HEK293T (cell line): ENCODE measurements around the gene CCL22.

Source experiments
- CTCF ChIA-PET: fragments of 350-600 bp; formaldehyde crosslinking; extraction: SDS; loops from one replicate; lab custom pipeline; 2021; ENCODE audit warnings: antibody characterized with exemption, inconsistent platforms; lab: Yijun Ruan, JAX
- POLR2A ChIA-PET: fragments of 350-600 bp; formaldehyde crosslinking; extraction: SDS; loops from one replicate; lab custom pipeline; 2020; ENCODE audit warnings: antibody characterized with exemption, inconsistent platforms; lab: Yijun Ruan, JAX
- DNase-seq: peaks from one replicate; pipeline ENCODE4 v3.0.0; 2012; ENCODE audit warnings: mixed read lengths; ENCODE audit errors: extremely low spot score
- ARNT ChIP-seq: fragments of 450-650 bp; IDR thresholded peaks from 2 replicates; pipeline ENCODE4 v1.6.1; 2017; ENCODE audit warnings: mild to moderate bottlenecking
- BHLHE40 ChIP-seq: fragments of 450-650 bp; IDR thresholded peaks from 2 replicates; pipeline ENCODE4 v1.6.1; 2016; ENCODE audit warnings: mild to moderate bottlenecking, moderate library complexity, borderline replicate concordance
- CTBP1 ChIP-seq: fragments of 450-650 bp; IDR thresholded peaks from 2 replicates; pipeline ENCODE4 v1.6.1; 2016; ENCODE audit warnings: borderline replicate concordance
- ELF4 ChIP-seq: fragments of 450-650 bp; IDR thresholded peaks from 2 replicates; pipeline ENCODE4 v1.6.1; 2017; ENCODE audit warnings: antibody characterized with exemption
- FOXA1 ChIP-seq: fragments of 450-650 bp; IDR thresholded peaks from 2 replicates; pipeline ENCODE4 v1.6.1; 2016; ENCODE audit warnings: mild to moderate bottlenecking
- FOXK2 ChIP-seq: fragments of 450-650 bp; IDR thresholded peaks from 2 replicates; pipeline ENCODE4 v1.6.1; 2016; ENCODE audit warnings: mild to moderate bottlenecking
- FOXM1 ChIP-seq: fragments of 450-650 bp; IDR thresholded peaks from 2 replicates; pipeline ENCODE4 v1.6.1; 2017; ENCODE audit warnings: mild to moderate bottlenecking, borderline replicate concordance
- HDGF ChIP-seq: fragments of 450-650 bp; IDR thresholded peaks from 2 replicates; pipeline ENCODE4 v1.6.1; 2017; ENCODE audit warnings: antibody characterized with exemption, borderline replicate concordance
- L3MBTL2 ChIP-seq: fragments of 450-650 bp; conservative IDR thresholded peaks from 2 replicates; pipeline ENCODE4 v1.6.1; 2016; ENCODE audit warnings: mild to moderate bottlenecking
- LEF1 ChIP-seq: fragments of 450-650 bp; IDR thresholded peaks from 2 replicates; pipeline ENCODE4 v1.6.1; 2017; ENCODE audit warnings: mild to moderate bottlenecking, borderline replicate concordance
- NFRKB ChIP-seq: fragments of 450-650 bp; IDR thresholded peaks from 2 replicates; pipeline ENCODE4 v1.6.1; 2016; ENCODE audit warnings: mild to moderate bottlenecking, moderate library complexity
- PKNOX1 ChIP-seq: fragments of 450-650 bp; IDR thresholded peaks from 2 replicates; pipeline ENCODE4 v1.6.1; 2016
- SP1 ChIP-seq: fragments of 450-650 bp; IDR thresholded peaks from 2 replicates; pipeline ENCODE4 v1.6.1; 2017
- SUZ12 ChIP-seq: fragments of 450-650 bp; IDR thresholded peaks from 2 replicates; pipeline ENCODE4 v1.6.1; 2016; ENCODE audit warnings: mild to moderate bottlenecking
- TARDBP ChIP-seq: fragments of 450-650 bp; IDR thresholded peaks from 2 replicates; pipeline ENCODE4 v1.6.1; 2016
- ZNF384 ChIP-seq: fragments of 450-650 bp; IDR thresholded peaks from 2 replicates; pipeline ENCODE4 v1.6.1; 2016

CCL22 gene

GRCh38 chr16:57380671-57381462 lies 22.3 kb downstream of the CCL22 start:
- DNase-seq: no peak
- ChIA-PET POLR2A (no interaction called here), CTCF (interaction anchor here (1.1 kb wide), 1 partner anchor 36 kb away, joined by 3 read pairs; no protein-coding TSS in a partner anchor)
- no peak for TF ChIP-seq PKNOX1
- TF ChIP-seq ELF4: no peak
- TF ChIP-seq BHLHE40: no peak
- no peak for TF ChIP-seq FOXA1
- TF ChIP-seq L3MBTL2: no peak
- TF ChIP-seq NFRKB: no peak

- no peak for DNase-seq
- ChIA-PET CTCF (interaction anchor here (1.1 kb wide), 1 partner anchor 35 kb away, joined by 3 read pairs; no protein-coding TSS in a partner anchor), POLR2A (no interaction called here)
- TF ChIP-seq CTBP1 (no peak), FOXA1 (no peak), TARDBP (no peak), BHLHE40 (no peak), HDGF (no peak), ARNT (no peak), SP1 (no peak), L3MBTL2 (no peak), ZNF384 (no peak), PKNOX1 (no peak), LEF1 (no peak), FOXK2 (no peak), SUZ12 (no peak), ELF4 (no peak), FOXM1 (no peak), NFRKB (no peak)
Measured at GRCh38 chr16:57381791-57382534, 23.4 kb downstream of the CCL22 start.

- TF ChIP-seq FOXA1 (no peak), FOXK2 (no peak), ARNT (no peak), HDGF (no peak), BHLHE40 (no peak), SUZ12 (no peak)
- no peak for DNase-seq
- CTCF ChIA-PET: no interaction called here
- POLR2A ChIA-PET: no interaction called here
Measured at GRCh38 chr16:57382535-57383275, 24.1 kb downstream of the CCL22 start.

GRCh38 chr16:57383276-57384247 lies 25.0 kb downstream of the CCL22 start:
- ChIA-PET CTCF (no interaction called here), POLR2A (interaction anchor here (0.8 kb wide), 1 partner anchor 10 kb away, joined by 3 read pairs; no protein-coding TSS in a partner anchor)
- TF ChIP-seq SP1: no peak
- no peak for TF ChIP-seq ARNT
- TF ChIP-seq ZNF384: no peak
- TF ChIP-seq ELF4: no peak
- no peak for TF ChIP-seq L3MBTL2
- TF ChIP-seq CTBP1: no peak
- TF ChIP-seq PKNOX1: no peak
- TF ChIP-seq FOXA1: no peak
- no peak for DNase-seq

DNA sequence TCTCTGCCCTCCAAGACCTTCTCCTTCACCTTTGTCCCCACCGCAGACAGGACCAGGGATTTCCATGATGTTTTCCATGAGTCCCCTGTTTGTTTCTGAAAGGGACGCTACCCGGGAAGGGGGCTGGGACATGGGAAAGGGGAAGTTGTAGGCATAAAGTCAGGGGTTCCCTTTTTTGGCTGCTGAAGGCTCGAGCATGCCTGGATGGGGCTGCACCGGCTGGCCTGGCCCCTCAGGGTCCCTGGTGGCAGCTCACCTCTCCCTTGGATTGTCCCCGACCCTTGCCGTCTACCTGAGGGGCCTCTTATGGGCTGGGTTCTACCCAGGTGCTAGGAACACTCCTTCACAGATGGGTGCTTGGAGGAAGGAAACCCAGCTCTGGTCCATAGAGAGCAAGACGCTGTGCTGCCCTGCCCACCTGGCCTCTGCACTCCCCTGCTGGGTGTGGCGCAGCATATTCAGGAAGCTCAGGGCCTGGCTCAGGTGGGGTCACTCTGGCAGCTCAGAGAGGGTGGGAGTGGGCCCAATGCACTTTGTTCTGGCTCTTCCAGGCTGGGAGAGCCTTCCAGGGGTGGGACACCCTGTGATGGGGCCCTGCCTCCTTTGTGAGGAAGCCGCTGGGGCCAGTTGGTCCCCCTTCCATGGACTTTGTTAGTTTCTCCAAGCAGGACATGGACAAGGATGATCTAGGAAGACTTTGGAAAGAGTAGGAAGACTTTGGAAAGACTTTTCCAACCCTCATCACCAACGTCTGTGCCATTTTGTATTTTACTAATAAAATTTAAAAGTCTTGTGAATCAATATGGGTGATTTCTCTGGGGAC lies 25.9 kb downstream of the CCL22 start:
- TF ChIP-seq HDGF: no peak
- no peak for TF ChIP-seq PKNOX1
- TF ChIP-seq SP1: no peak
- no peak for TF ChIP-seq ARNT
- no peak for TF ChIP-seq CTBP1
- TF ChIP-seq BHLHE40: no peak
- TF ChIP-seq FOXM1: no peak
- no peak for TF ChIP-seq ZNF384
- TF ChIP-seq L3MBTL2: no peak
- no peak for TF ChIP-seq SUZ12
- no peak for TF ChIP-seq FOXK2
- TF ChIP-seq FOXA1: no peak
- no peak for TF ChIP-seq TARDBP
- TF ChIP-seq LEF1: no peak
- ChIA-PET POLR2A (interaction anchor here (0.8 to 1.2 kb wide), 2 partner anchors 9 to 32 kb away, joined by 3 read pairs; no protein-coding TSS in a partner anchor), CTCF (interaction anchor here (0.6 to 1.5 kb wide), 2 partner anchors 10 to 32 kb away, joined by 3 to 6 read pairs; no protein-coding TSS in a partner anchor)
- no peak for DNase-seq
